ENCODE data around the gene USF2.

The USF2 gene

DNA sequence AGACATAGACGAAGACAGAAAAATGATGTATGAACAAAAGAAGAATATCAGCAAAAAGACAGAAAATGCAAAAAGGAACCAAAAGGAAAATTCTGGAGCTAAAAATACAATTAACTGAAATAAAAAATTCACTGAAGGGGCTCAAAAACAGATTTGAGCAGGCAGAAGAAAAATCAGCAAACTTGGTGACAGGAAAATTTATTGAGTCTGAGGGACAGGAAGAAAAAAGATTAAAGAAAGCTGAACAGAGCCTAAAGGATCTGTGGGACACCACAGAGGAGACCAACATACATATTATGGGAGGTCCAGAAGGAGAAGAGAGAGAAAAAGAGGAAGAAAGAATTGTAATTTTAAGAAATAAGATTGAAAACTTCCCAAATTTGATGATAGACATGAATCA is 27.3 kb upstream of the USF2 start:
- DNase-seq = no peak

DNA sequence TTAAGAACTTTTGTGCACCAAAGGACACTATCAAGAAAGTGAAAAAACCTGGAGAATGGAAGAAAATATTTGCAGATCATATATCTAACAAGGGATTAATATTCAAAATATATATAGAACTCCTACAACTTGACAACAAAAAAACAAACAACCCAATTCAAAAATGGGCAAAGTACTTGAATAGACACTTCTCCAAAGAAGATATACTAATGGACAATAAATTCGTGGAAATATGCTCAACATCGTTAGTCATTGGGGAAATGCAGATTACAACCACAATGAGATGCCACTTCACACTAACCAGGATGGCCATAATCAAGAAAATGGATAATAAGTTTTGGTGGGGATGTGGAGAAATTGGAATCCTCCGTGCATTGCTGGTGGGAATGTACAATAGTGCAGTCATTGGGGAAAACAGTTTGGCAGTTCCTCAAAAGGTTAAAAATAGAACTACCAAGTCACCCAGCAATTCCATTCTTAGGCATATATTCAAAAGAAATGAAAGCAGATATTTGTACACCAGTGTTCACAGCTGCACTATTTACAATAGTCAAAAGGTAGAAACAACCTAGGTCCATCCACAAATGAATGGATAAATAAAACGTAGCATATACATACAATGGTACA is 22.2 kb upstream of the USF2 start:
- DNase-seq = no peak

DNA sequence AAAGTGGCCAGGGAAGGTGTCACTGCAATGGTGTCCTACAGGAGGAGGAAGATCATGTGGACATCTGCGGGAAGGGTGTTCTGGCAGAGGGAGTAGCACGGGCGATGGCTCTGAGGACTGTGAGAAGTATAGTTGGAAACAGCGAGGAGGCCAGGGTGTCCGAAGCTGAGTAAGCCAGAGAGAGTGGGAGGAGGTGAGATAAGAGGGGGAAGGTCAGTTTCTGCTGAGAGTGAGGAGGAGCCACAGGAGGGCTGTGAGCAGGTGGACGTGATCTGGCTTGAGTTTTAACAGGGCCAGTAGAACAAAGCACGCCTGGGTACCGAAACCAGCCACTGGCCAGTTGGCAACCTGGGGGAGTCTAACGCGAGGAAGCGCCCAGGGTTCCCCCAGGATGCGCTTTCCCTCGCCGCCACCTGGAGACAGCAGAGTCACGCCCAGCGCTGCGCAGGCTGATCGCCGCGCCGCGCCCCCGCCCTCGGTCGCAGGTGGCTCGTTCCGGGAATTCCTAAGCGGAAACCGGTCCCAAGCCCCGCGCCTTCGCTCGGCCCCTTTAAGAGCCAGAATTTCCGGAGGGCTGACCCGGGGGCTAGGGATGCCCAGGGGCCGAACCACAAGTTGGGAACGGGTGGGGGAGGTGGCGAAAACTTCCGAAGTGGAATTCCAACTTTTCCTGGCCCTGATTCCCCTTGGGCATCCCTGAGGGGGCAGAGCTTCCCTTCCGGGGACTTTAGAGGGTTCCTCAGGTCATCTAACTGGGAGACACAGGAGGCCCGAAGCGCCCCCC is 21.0 kb upstream of the USF2 start:
- no peak for DNase-seq

DNA sequence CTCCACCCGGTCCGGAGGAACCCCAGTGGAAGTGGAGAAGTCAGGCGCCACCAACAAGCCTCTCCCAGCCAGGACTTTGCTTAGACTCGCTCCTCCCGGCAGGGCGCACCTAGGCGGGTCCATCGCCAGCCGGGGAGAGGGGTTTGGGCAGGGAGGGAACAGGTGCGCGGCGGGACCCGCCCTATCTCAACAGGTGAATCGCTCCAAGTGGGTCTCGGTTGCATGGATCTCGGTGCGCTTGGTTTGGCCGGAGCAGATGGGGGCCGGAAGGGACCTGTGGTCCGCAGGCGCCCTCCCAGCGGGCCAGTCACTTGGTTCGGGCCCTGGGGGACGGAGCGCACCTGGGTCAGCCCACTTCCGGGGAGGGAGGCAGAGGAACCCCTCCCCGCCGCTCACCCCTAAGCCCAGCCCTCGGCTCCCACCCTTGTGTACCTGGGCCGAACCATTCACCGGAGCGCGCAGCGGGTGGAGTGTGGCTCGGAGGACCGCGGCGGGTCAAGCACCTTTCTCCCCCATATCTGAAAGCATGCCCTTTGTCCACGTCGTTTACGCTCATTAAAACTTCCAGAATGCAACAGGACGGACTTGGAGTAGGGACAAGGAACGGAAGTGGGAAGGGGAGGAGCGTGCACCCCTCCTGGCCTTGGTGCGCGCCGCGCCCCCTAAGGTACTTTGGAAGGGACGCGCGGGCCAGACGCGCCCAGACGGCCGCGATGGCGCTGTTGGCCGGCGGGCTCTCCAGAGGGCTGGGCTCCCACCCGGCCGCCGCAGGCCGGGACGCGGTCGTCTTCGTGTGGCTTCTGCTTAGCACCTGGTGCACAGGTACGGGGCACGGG is 20.2 kb upstream of the USF2 start, which contains the start of gene LSR:
Gene LSR, plus strand, starts transcription at position 693 of the 836 bp plus-strand sequence. Its CDS starts 21 bp downstream, at position 714.
- DNase-seq = no peak

DNA sequence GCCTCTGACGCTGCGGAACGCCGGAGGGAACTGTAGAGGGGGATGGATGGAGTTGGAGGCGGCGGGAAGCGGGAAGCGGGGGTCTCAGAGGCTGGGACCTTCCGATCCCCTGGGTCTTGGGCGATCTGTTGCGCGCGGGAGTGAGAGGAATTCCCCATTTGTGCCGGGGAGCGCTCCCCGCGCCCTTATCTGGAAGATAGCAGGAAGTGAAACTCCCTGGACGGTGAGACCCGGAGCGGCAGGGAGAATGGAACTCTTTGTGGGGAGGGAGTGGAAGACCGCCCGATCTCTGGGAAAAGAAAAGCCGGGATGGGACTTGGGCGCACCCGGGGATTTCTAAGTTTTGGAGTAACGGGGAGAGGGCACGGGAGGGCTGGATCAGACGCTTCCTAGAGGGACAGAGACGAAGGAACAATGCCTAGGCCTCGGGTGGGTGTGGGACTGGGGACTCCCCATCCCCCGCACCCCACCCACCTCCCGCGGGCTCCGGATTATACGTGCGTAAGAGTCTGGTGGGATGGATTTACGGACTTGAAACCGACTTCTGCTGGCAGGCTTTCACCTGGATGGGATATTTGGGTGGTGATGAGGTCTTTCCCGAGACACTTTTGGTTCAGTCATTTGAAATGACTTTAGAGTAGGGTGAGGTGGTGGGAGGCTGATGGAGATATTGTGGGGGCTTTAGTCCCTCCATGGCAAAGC is 19.5 kb upstream of the USF2 start:
- DNase-seq = no peak

DNA sequence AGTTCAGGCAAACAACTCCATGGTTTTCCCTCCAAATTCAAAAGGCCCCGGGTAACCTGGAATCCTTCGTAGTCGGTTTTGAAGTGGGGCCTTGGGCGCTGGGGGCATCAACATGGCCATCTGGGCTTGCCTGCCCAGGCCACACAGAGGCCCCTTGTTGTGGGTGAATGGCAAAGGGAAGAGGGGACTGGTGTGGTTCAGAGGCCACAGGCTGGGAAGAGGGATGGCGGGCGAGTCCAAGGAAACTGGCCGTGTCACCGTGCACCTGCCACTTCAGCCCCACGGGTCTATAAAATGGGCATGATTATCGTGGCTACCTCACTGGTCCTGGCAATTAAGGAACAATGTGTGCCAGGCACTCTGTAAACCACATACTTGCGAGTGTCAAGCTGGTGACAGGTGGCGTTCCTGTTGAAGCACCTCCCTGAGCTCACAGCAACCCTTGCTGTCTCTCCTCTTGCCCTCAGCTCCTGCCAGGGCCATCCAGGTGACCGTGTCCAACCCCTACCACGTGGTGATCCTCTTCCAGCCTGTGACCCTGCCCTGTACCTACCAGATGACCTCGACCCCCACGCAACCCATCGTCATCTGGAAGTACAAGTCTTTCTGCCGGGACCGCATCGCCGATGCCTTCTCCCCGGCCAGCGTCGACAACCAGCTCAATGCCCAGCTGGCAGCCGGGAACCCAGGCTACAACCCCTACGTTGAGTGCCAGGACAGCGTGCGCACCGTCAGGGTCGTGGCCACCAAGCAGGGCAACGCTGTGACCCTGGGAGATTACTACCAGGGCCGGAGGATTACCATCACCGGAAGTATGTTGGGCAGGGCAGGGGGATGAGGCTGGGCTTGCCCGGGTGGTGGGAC is 18.7 kb upstream of the USF2 start:
- no peak for DNase-seq

DNA sequence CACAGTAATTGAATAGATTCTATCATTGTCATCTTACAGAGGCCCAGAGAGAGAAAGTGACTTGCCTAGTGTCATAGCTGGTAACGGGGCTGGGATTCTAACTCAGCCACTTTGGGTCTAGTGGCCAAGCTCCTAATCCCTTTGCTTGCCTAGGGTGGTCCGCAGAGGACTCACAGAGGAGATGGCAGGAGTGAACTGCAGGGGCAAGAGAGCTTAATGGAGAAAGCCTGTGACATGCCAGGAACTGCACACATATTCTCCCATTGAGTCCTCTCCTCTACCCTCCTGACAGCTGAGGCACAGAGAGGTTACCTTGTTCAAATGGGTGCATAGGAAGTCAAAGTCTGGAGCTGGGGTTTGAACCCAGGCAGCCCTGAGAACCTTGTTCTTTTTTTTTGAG is 17.3 kb upstream of the USF2 start:
- no peak for DNase-seq

DNA sequence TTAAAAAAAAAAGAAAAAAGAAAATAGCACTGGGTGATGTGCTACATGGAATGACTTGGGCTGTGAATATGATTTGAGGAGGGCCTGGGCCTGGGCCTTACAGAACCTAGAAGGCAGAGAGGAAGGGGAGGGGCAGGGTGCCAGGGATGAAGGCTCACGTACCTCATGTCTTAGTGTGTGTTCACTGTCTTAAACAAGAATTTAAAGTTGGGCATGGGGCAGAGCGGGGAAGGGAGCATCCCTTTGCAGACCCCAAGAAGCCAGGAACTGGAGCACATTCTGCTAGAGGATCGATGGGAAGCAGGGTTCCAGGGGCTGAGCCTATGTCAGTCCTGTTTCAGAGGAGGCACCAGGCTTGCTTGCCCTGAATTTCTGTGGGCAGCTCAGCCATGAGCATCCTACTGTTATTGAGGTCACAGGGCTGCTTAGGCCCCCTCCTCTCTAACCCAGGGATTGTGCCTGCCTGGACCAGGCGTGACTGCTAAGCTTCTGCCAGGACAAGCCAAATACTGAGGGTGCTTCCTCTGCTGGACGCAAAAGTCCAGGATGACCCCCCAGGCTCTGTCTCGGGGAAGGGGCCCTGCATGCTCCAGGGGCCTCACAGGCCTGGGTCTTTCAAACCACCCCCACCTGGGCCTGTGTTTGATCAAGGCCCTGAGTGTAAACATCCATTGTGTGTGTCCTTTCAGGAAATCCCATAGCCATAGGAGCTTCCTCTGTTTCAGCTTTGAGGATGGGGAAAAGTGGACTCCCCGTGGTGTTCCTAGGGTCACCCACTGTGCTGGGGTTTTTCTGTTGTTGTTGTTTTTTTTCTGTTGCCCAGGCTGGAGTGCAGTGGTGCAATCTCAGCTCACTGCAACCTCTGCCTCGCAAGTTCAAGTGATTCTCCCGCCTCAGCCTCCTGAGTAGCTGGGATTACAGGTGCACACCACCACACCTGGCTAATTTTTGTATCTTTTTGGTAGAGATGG is 15.2 kb upstream of the USF2 start:
- DNase-seq = no peak

DNA sequence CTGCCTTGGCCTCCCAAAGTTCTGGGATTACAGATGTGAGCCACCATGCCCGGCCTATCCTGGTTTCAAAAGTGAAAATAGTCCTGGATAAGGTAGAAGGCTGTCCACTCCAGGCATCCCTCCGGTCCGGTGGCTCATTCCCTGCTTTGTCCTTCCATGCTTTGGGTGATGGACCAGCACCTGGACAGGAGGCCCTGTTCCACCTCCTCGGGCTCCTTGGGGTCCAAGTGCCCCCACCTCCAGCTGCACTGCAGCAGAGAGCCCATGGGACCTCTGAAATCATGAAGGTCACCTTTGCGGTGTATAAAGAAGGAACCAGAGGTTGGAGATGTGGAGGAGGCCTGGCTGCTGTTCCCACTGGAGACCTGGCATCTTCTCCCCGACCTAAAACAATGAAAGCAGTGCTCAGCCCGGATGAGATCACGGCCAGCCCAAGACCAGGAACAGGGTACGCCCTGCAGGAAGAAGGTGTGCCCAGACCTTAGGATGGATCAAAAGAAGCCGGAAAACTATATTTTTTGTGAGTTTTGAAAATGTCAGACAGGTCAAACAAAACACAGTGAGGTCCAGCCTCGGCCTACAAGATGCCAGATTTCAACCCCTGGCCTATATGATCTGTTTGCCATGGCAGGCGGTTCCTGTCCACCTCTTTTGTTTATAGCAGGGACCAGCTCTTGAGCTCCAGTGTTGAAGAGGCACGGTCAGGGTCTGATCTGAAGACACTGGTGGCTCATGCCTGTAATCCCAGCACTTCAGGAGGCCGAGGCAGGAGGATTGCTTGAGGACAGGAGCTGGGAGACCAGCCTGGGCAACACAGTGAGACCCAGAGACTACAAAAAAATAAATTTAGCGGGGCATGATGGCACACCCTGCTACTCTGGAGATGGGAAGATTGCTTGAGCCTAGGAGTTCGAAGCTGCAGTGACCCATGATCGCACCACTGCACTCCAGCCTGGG is 14.1 kb upstream of the USF2 start:
- DNase-seq = no peak

DNA sequence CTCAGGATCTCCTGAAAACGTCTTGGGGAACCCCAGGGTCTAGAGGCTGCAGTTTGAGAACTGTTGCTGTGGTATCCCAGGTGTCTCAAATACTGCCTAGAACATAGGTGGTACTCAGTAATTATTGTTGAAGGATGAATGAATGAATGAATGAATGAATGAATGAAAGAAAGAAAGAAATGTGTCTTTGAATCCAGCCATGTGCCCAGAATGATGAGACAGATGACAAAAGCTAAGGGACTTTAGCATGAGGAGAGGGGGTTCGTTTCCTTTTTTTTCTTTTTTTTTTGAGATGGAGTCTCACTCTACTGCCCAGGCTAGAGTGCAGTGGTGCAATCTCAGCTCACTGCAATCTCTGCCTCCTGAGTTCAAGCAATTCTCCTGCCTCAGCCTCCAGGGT is 12.2 kb upstream of the USF2 start:
- DNase-seq = no peak

DNA sequence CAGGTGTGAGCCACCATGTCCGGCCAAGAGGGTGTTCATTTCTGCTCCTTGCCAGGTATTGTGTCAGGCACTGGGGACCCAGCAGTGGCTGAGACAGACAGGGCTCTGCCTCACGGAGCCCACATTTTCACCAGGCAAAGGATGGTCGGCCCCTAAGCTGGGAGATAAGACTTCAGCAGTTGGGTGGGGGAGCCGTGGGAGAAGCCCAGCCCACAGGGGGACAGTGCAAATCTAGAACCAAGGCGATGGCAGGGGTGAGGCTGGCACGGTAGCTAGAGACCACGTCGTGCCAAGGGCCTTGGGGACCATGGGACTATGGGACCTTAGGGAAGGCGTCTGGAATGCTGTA is 11.7 kb upstream of the USF2 start:
- no peak for DNase-seq

DNA sequence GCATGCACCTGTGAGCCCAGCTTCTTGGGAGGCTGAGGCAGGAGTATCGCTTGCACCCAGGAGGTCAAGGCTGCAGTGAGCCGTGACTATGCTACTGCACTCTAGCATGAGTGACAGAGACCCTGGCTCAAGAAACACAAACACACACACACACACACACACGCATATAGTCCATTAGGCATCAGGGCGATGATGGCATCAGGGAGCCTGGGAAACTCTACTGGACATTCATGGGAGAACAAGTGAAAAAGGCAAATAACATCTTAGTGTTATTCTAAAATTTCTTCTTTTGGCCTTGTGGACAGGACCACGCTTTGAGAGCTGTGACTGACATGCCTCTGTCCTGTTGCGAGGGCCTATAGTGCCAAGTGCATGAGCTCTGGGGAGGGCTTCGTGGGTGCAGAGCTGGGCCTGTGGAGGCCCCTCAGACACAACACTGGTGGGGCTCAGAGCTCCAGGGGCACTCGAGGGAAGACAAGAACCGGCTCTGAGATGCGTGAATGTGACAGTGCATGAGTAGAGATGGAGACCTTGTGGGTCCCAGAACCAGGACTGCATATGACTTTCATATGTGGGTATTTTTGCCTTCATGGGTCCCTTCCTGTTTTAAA is 8.0 kb upstream of the USF2 start:
- no peak for DNase-seq

DNA sequence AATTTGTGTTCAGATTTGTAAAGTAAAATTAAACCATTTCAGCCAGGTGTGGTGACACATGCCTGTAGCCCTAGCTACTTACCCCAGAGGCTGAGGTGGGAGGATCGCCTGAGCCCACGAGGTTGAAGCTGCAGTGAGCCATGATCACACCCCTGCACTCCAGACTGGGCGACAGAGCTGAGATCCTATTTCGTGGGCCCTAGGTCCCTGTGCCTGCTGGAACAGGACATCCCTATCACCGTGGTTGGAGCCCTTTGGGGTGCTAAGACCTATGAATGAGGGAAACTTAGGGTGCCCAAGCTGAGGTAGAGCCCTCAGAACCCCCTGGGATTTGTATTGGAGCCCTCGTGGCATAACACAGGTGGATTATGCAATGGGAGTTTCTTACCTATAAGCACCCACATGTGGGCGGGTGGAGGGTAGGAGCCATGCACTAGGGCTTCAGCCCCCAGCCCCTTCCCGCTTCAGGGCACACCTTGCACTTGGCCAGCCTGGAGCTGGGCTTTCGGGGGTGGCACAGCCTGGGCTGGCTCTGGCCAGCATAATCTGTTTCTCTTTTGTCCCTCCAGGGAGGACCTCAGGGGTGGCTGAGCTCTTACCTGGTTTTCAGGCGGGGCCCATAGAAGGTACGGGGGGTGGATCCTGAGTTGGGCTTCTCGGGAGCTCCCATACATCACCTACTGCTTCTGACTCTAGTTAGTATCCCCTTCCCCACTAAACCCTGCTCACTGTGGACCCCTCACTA is 7.2 kb upstream of the USF2 start:
- DNase-seq = no peak

DNA sequence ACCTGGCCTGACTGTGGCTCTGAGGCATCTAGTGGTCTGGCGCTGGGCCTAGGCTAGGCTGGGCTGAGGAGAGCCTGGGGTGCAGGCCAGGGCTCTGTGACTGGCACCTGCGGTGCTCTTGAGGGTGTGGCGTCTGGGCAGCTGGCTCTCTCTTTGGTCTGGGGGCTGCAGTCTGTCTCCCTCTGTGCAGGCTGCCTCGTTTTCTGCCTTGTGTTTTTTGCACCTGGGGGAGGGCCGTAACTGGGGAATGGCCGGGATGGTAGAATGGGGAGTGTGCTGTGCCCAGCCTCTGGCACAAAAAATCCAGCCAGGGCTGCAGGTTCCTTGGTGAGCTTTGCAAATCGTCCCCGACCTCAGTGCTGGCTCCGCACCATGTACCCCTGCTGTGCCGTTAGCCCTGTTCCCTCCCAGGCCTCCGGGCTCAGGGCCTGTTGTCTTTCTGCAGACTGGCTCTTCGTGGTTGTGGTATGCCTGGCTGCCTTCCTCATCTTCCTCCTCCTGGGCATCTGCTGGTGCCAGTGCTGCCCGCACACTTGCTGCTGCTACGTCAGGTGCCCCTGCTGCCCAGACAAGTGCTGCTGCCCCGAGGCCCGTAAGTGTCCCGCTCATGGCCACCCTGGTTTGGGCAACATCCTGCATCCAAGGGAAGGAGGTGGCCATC is 6.5 kb upstream of the USF2 start:
- DNase-seq = no peak

DNA sequence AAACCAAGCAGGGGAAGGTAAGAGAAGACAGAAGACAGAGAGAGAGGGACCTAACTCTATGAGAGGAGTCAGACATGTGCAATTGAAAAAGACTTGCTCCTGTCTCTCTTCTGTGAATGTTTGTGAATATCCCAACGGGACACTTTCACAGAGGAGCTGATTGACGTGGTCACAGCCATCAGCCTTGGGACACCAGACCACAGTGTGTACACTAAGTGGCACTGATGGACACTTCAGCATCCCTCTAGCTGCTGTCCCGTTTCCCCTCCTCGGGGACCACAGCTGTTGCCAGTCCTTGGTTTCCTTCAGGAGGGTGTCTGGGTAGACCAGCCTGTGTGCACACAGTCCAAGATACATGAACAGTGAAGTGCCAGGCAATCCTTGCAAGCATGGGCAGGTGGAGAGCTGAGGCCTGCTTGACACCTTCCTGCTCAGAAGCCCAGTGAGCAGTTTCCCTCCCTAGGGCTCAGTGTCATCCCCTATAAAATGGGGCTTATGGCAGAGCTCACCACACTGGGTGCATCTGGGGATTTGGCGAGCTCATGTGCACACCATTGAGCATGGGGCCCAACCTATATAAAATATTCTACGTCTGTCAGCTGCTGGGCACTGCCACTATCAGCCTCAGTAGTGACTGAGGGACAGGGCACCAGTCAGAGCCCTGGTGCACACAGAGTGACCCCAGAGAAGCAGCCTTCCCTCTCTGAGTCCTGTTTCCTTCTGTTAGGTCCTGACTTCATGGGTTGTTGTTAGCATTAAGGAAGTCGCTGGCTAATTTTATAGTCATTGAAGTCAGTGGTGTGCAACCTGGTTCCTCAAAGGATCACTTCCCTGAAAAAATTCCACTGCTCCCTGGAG is 4.3 kb upstream of the USF2 start:
- no peak for DNase-seq

All from anterior cingulate cortex (tissue), 58 donors.